Muscle of back (tissue), 13 donors: Measurements from ENCODE around the gene RNF32. TPM values are rescaled to one million over a fixed set of nuclear protein-coding genes. Genes with fewer than 3 reads are reported as not detected.
A peak's percentile ranks its signal among the peaks of the same experiment; 100 is the strongest.

ENCODE experiments used
- DNase-seq, 3 donors: peaks; one replicate each; pipeline versions ENCODE4 v3.0.0 to v3.0.0-alpha.2; 2013
- long read RNA-seq, 9 donors: transcript quantifications; one replicate each; lab custom pipeline, GENCODE V29; 2026
- polyA plus RNA-seq, 10 donors: library from polyadenylated mRNA; unstranded; fragments of 120-200 nt; gene quantifications; one replicate each; pipeline ENCODE4 v1.2.1, GENCODE V29; 2013; ENCODE audit not compliant: insufficient read length in 10 of 10

RNF32 gene
- 1 to 10 TPM in 9 of 10 donors, under 1 TPM in 1; 0.94 to 3.5 (median 1.9) TPM for polyA plus RNA-seq
- long read RNA-seq, donor 1: 0 reads
- long read RNA-seq, donor 2: 0 reads
- long read RNA-seq, donor 3: 0 reads
- long read RNA-seq, donor 4: 0 reads
- long read RNA-seq, donor 5: 0 reads
- long read RNA-seq, donor 6: 0 reads
- long read RNA-seq, donor 7: 0 reads
- long read RNA-seq, donor 8: 0 reads
- long read RNA-seq, donor 9: 0 reads

DNA sequence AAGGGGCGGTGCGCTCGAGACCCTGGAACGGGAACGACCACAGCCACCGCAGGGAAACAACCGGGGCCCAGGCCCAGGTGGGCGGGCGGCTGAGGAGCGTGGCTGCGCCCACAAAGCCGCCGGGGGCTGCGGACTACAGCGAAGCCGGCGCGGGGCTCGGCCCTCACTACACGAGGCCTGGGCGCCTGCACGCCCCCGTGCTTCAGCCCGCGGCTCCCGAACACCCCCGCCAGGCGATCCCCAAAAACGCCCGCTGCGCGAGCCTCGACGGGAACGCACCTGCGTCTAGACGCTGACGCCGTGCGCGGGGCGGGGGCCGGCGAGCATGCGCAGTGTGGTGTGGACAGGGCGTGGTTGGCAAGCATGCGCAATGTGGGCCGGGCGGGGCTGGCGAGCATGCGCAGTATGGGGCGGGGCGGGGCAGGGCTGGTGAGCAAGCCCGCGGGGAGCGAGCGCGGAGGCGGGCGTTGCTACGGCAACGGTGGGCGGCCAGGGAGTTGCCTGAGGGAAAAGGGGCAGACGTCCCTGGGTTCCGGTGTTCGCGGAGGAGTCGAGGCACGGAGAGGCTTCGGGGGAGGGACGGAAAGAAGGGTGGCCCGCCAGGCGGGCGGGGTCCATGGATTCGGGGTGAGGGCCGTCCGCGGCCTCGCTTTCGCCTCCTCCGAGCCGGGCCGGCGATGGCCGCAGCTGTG lies at the start of gene RNF32:
Gene RNF32, plus strand, starts transcription at position 518 of the 692 bp plus-strand sequence. CDS start 3,104 bp downstream, outside the sequence.
- DNase-seq: peak; percentile 89 to 96 (median 90)

DNA sequence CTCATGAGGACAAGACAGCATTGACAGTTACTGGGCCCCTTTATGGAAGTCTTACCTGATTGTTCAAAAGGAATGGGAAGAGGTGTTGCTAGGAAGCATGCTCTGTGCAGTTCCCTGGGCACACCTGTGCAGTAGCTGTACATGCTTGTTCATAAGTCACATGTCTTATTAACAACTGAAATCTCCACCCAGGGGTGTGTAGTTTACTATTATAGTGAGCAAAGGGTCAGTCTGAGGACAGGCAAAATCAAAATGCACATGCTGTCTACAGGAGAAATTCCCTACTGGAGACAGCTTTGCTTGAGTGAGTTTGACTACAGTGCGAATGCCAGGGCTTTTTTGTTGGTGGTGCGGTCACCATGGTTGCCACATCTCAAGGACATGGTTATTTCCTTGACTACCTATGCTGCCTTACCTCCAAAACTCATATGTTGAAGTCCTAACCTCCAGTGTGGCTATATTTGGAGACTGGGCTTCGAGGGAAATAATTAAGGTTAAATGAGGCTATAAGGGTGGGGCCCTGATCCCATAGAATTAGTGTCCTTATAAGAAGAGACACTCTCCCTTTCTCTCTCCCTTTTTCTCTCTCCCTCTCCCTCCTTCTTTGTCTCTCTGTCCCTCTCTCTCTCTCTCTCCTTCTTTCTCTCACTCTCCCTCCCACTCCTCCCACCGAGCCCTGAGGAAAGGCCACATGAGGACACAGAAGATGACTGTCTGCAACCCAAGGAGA lies 48.3 kb upstream of the RNF32 start:
- no peak for DNase-seq

DNA sequence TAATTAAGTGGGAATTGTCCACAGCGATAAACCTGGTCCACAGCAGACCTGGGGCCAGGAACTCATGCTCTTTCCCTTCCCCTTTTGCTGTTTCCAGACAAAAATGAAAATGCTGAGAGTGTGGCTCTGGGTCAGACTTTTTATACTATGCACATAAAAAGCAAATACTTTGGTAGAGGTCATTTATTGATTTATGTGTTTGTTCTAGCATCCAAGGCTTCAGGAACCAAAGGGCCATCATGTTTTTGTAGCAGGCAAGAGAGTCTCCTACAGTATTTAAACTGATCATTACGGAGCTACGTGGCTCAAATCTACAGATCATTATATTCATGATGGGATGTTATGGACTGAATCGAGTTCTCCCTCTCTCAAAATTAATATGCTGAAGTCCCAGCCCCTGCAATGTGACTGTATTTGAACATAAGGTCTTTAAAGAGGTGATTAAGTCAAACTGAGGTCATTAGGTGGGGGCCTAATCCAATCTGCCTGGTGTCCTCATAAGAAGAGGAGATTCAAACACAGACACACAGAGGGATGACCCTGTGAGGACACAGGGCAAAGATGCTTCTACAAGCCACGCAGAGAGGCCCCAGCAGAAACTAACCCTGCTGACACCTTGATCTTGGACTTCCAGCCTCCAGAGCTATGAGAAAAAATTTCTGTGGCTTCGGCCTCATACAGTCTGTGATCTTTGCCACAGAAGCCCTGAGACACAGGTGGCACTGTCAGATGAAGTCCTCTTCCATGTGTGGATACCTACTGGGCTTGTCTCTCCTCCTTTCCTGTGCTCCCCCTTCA lies 46.1 kb upstream of the RNF32 start:
- no peak for DNase-seq

DNA sequence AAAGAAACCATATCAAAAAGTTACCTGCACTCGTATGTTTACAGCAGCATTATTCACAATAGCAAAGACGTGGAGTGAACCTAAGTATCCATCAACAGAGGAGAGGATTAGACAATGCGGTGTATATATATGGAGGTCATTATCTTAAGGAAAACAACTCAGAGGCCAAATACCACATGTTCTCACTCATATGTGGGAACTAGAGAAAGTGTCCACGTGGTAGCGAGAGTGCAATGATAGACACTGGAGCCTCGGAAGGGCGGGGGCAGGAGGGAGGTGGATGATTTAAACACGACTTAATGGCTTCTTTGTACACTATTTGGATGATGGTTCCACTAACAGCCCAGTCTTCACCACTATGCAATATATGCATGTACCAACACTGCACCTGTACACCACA lies 40.1 kb upstream of the RNF32 start:
- no peak for DNase-seq

DNA sequence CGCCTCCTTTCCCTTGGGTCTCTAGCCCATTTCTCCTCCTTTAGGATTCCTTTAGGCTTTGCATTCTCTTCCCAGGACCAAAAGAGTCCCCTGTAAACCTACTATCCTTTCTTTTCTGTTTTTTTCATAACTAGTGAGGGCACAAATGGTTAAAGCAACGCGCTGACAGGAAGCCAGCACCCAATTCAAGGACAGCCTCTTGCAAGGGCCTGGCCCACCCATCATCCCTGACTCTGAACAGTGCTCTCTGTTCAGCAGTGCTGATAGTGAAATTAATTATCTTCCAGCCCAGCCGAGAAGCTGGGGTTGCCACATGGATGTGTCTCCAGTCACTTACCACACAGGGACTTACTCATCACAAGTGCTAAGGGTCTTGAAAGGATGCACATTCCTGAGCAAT lies 38.3 kb upstream of the RNF32 start:
- DNase-seq: no peak

DNA sequence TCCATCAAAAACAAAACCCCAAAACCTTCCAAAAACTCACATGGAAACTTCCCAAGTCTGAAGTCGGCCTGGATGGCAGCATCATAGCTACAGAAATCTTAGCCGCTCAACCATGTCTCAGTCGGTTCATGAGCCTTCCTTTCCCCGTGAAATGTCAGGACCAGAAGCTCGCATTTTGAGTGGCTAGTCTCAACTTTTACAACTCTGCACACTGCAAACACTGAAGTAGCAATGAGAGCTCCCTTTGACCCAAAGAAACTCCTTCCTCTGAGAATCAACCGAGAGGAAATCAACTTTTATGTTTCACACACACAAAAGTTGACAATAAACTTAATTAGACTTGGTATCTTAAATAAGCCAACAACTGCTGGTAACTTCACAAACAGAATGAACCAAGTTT lies 37.6 kb upstream of the RNF32 start:
- no peak for DNase-seq

DNA sequence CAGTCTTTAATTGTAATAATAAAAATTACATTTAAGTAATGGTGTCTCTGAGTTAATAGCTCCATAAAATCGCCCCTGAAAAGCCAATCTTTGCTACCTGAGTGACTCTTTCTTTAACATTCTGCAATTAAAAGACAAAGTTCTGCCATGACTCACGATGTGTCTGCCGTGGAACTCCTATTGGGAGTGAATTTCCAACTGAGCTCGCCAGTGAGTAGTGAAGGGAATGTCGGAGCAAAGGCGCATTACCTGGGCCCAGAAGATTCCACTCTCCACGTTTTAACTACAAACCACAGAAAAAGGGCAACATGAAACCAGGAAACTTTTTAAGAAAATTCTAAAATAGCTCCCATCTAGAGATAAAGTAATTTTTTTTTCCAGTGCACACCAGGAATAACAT lies 36.9 kb upstream of the RNF32 start:
- DNase-seq: no peak

DNA sequence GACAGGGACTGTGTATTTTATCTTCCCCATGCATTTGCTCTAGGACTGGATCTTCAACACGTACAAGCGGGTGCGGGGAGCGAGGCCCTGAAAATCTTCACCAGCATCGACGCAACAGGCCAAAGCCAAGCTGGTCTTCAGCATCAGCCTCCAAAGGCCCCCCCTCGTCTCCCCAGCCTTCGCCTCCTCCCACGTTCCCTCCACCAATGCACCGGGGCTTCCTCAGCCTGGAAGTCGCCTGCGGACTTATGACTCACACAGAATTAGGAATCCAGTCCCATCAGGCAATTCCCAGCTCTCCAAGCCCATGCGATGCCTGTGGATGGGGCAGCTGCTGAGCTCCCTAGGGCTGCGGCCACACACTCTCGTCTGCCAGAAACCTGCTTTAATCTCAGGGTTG lies 36.3 kb upstream of the RNF32 start:
- DNase-seq: no peak

DNA sequence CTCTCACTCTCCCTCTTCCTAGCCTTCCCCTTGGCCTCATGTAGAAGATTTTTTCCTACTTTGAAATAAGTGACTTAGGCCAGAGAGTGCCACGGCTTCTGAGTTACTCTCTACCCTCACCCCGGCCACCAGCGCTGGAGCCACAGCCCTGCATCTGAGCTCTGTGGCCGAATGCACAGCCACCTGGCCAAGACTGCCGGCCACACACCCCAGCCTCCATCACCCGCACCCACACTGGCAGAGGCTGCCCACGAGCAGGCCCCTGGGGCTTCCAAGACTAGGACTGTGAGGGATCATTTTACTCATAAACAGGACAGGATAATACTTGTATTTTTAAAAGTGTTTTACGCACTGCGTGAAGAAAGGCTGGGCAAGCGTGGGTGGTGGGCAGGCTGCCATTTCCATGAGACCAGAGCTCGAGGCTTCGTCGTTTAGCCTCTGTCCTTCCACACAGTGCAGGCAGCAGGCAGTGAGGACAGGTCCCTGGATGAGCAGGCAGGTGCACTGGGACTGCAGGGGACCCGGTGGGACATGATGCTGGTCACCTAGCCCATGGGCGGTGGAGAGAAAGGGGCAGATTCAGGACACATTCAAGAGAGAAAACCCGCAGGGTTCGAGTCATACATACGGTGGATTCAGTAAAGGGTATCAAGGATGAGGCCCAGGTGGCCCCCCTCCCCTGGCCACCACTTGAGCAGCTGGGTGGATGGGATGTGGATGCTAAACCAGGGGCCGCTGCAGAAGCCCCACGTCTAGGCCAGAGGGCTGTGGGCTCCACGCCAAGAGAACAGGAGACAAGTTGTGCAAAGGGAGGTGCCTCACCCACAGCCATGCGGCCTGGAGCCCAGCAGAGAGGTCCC lies 35.5 kb upstream of the RNF32 start:
- no peak for DNase-seq

DNA sequence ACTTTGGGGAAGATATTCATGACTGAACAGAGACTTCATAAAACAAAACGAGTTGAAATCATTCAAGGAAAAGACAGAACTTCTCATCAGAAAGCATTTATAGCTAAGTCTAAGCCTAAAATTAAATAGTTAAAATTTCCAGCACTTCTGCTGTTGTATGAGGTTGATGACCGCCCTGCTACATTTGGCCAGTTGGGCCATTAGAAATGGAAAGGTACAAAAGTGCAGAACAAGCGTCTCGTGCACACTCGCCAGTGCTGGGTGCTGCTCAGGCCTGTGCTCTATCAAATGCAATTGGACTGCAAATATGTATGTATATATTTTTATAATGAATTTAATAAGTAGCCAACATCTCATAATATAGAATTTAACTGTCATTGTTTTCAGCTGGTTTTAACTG lies 34.4 kb upstream of the RNF32 start:
- DNase-seq: no peak

DNA sequence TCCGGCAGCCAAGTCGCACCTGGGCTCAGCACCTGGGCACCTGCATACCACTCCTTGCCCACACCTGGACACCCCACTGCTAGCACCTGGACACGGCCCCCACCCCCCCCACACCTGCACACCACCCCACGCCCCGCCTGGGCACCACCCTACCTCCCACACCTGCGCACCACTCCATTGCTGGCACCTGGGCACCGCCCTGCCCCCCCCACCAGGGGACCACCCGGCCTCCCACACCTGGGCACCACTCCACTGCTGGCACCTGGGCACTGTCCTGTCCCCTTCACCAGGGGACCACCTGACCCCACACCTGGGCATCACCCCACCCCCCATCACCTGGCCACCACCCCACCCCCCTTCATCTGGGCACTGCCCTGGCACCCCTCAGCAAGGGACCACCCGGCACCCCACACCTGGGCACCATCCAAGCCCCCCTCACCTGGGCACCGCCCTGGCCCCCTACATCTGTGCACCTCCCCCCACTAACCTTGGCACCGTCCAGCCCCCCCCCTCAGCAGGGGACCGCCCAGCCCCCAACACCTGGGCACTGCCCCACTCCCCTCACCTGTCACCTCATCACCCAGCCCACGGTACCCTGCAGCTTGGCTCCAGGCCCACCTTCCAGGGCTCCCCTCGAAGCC lies 33.8 kb upstream of the RNF32 start:
- no peak for DNase-seq

DNA sequence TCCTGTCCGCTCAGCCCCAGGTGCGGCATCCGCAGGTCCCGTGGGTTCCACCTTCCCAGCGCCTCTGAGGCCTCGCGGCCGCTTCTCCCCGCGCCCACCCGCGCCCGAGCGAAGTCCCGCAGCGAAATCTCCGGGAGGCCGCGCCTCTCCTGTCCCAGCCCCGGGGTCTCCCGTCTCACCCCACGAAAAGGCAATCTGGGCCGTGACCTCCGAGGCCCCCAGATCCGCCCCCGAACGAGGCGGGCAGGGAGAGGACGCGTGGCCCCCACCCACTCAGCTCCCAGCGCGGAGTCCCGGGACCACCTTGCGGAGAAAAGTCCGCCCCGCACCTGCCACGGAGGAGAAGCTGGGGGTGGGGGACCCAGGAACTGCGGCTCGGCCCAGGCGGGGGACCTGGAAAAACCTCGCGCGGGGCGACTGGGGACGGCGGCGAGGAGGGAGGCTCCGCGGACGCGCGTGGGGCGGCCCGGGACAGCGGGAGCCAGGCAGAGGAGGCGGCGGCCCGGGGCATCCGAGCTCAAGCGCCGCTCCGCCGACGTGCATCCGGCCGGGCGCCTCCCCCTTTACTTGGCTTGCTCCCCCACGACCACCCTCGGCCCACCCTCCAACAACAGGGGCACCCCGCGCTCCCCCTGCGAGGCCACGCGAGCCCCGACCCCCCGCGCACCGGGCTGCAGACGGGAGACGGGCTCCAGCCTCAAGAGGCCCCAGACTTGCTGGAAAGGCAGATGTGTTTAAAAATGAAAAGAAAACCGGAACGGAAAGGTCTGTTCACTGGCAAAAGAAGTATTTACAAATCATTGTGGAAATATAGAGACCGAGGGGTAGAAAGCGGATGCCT lies 33.0 kb upstream of the RNF32 start:
- peak in 1 of 3 donors; percentile 32 for DNase-seq

DNA sequence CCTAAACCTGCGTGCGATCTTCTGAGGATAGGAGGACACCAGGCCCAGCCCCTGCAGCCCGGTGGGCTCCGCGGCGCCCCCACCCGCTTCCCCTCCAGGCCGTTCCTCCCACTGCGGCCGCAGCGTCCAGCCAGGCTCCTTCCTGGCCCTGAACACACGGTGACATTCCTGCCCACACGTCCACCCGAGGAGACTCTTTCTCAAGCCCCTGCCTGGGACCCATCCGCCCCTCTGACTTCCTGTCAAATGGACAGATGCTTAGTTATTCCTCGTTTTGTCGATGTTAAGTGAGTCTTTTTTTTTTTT lies 32.4 kb upstream of the RNF32 start:
- no peak for DNase-seq

DNA sequence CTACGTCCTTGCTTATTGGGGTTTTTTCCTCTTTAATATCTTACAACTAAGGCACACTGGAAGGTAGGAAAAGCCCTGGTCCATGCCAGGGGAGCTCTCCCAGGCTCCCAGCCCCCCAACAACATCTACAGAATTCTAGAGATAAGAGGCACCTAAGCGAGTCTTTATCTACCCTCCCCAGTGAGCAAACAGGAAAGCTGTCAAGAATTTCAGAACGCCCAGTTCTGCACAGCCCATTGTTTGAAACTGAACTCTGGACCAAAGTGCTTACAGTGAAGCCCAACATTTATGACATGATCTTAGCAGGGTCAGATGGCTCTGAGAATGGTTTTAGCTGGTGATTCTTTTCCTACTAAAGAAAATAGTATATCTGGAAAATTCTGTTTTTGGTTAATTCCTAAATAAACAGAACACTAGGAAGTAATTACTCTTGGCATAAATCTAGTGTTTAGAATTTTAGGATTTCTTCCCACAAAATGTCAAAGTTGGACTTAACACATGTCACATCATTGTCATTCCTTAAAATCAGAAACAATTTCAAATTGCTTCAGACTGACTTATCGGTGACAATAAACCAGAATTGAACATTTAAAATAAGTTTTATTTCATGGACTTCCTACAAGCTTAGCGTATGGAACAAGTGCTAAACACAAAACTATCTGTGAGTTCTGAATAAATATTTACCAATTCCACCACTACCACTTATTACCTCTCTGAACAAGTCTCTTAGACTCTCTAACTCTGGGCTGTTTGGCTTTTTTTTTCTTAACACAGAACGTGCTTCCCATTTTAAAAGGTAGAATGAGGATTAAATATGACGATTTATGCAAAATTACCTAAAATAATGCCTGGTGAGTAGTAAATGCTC lies 31.3 kb upstream of the RNF32 start:
- DNase-seq: no peak

DNA sequence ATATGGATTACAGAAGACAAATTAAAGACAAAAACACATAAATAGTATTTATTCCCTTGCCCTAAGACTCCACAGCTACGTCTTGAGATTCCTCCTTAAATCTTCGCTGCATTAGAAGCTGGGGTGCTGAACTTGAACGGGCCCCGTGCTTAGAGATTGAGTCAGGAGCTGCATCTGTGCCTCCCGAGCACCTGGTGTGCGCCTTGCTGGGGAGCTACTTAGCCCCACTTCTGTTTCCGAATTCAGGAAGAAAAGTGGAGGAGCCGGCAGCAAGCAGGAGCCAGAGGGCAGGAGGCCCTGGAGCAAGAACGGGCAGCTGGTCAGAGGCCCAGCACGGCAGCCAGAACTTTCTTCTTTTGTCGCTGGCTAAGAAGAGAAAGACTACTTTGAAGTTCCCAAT lies 30.4 kb upstream of the RNF32 start:
- DNase-seq: no peak

DNA sequence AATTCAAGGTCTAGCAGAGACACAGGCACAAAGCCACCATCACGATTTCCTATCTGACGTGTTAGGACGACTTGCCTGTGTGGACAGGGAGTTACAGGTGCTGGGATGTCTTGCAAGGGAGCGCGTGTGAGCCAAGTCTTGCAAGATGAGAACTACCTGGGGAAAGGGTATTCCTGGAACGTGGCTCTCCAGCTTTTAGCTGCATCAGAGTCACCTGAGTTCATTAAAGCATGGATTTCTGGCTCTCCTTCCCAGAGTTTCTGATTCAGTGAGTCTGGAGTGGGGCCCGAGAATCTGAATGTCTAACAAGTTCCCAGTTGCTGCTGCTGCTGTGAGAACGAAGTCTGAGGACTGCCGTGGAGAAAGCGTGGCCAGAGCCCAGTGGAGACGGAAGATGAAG lies 30.0 kb upstream of the RNF32 start:
- no peak for DNase-seq

DNA sequence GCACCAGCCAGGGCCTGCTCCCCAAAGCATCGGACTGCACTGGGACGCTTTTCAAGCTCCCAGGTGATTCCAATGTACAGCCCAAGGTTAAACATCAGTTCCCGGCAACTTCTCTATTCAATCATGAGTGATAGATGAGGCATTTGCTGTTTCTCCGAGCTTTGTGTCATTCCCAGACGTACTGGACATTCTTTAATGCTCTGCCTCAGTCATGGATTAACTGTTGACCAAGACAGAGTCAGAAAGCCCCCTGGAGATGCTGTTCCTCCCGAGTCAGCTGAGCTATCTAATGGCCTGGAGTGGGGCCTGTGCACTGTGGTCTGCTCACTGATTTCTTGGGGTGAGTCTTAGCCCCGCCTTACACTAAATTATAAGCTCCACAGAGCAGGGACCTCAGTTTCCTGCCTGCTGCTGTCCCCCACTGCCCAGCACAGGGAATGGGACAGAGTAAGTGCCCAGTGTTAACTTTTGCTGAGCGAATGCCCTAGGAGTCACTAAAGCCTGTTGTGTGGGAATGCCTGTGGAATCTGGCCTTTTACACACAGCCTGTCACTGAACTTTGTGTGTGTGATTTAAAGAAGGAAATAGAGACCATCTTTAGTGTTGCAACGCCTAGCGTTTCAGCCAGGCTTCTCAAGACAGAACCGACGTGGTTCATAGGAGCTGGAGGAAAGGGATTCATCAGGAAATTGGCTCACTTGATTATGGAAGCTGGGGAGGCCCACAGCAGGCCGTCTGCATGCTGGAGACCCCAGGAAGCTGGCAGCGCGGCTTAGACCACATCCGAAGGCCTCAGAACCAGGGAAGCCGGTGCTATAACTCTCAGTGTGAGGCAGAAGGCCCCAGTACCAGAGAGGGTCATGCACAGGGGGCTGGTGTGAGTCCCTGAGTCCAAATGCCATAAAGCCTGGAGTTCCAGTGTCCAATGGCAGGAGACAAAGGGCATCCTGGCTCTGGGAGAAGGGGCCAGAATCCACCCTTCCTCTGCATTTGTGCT lies 29.3 kb upstream of the RNF32 start:
- DNase-seq: no peak

DNA sequence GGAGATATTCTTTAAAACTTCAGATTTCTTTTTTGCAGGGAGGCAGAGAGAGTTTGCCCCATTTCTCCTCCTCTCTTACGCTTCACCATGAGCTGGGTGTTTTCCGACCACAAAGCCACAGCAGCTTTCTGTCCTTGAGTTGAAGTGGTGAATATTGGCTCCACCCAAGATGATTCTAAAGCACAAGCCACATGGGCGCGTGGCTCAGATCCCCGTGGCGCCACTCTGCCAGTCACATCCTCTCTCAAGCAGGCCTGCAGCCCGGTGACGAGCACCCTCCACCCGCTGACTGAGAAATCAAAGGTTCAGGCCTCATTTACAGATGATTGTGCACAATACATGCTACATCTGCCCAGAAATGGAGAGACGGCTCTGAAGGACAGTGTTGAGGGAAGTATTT lies 27.6 kb upstream of the RNF32 start:
- DNase-seq: no peak
